Measurements from ENCODE around the gene ASPHD1.

- TF ChIP-seq CTCF (IDR thresholded peaks at IDR 0.05), result no peak
- no peak for TF ChIP-seq POLR2A (IDR thresholded peaks at IDR 0.05)
These were observed 50.6 kb downstream of the ASPHD1 start for GRCh38 chr16:29950806-29951461.
